IPS DF 6.9 (cell line): ENCODE data around the gene IQCC.

Experiments used
- DNase-seq: peaks from one replicate; pipeline ENCODE4 v3.0.0-alpha.2; 2013; ENCODE audit warnings: low read depth, low spot score
- H3K27ac ChIP-seq: one replicate; pipeline ENCODE4 v1.5.1; 2013; ENCODE audit warnings: low read length, control low read depth
- H3K27me3 ChIP-seq: 2 replicates; pipeline ENCODE4 v1.6.1; 2013; ENCODE audit warnings: mild to moderate bottlenecking, low read length; ENCODE audit not compliant: control insufficient read depth, insufficient read depth
- H3K36me3 ChIP-seq: 2 replicates; pipeline ENCODE4 v1.6.1; 2013; ENCODE audit warnings: low read length; ENCODE audit not compliant: control insufficient read depth, insufficient read depth
- H3K4me1 ChIP-seq: 2 replicates; pipeline ENCODE4 v1.6.1; 2013; ENCODE audit warnings: low read length; ENCODE audit not compliant: control insufficient read depth, insufficient read depth
- H3K4me3 ChIP-seq: 2 replicates; pipeline ENCODE4 v1.5.1; 2013; ENCODE audit warnings: mild to moderate bottlenecking, low read length
- H3K9me3 ChIP-seq: 2 replicates; pipeline ENCODE4 v1.6.1; 2013; ENCODE audit warnings: low read length, inconsistent platforms; ENCODE audit not compliant: control insufficient read depth, insufficient read depth
- WGBS: extraction: QIAGEN DNeasy Blood & Tissue Kit; methylation state at CpG from one replicate; pipeline ENCODE4 v1.1.7; 2013; ENCODE audit warnings: mixed read lengths, missing lambda C conversion rate; ENCODE audit not compliant: insufficient read length, insufficient coverage; 5-methylcytosine and 5-hydroxymethylcytosine counted together

Gene IQCC

DNA sequence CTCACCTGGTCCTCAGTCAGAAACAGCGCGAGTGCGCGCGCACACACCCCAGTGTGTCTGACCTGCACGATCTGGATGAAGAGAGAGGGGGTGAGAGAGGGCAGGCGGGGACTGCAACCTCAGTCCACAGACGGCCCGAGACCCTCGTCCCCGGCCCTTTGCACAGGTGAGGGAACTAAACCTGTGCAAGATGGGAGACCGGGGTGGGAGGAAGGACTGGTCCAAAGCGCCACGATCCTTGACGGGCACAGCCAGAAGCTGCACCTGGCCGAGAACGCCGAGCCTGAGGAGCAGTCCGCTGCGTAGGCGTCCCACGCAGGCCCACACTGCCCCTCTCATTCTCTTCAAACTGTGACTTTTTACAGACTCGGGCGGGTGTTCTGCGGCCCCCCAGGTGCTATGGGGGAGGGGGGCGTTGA, 519 bp upstream of the IQCC start:
- Histone ChIP-seq H3K27me3 (no peaks in the 10 kb centered on the region), H3K4me3 (peak overlapping the region; percentile 66; the same call in 1 of the 2 replicates), H3K4me1 (0 out of 2 replicates have a peak, but pooled peaks cover 4% of the 10 kb centered on the region), H3K36me3 (no peaks in the 10 kb centered on the region), H3K9me3 (no peaks in the 10 kb centered on the region), H3K27ac (no peak overlapping the region)
- no peak for DNase-seq
- WGBS, result no CpG with 5 or more reads among the region's 26 CpGs

DNA sequence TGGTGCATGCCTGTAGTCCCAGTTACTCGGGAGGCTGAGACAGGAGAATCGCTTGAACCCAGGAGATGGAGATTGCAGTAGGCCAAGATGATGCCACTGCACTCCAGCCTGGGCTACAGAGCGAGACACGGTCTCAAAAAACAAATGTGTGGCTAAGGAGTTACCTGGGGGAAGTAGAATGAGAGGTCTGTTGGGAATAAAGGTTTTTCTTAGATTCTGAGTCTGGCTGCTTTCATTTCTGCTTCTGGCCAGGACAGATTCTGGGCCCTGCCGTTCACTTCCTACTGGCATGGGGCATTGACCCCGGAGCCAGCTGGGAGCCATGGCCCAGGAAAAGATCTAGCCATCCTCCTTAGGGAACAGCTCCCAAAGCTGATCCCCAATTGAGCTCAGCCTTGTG, 3.0 kb downstream of the IQCC start:
- no peak for DNase-seq
- Histone ChIP-seq H3K27ac (no peak overlapping the region), H3K4me1 (no peaks in the 10 kb centered on the region), H3K36me3 (no peaks in the 10 kb centered on the region), H3K4me3 (no peak overlapping the region), H3K27me3 (no peaks in the 10 kb centered on the region), H3K9me3 (no peaks in the 10 kb centered on the region)
- no CpG with 5 or more reads among the region's 6 CpGs for WGBS

DNA sequence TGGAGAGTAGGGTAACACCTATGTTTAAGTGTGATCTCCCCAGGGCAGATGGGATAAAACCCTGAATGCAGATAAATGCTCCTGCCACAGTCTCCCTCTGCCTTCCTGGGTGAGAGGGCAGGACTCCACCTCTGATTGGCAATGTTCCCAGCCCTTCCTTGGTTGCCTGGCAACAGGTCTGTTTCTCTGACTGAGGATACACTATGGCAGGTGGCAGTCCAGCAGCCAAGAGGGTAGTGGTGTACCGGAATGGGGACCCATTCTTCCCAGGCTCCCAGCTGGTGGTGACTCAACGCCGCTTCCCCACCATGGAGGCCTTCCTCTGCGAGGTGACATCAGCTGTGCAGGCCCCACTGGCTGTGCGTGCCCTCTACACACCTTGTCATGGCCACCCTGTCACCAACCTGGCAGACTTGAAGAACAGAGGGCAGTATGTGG, 3.4 kb downstream of the IQCC start, which contains the start of gene DCDC2B:
Gene DCDC2B, plus strand, starts transcription at position 199 of the 438 bp plus-strand sequence. Its CDS starts 5 bp downstream, at position 204.
- DNase-seq, result no peak
- Histone ChIP-seq H3K36me3 (no peaks in the 10 kb centered on the region), H3K27ac (no peak within 1 kb of the TSS), H3K9me3 (no peaks in the 10 kb centered on the region), H3K4me3 (no peak within 1 kb of the TSS), H3K27me3 (no peaks in the 10 kb centered on the region), H3K4me1 (no peaks in the 10 kb centered on the region)
- WGBS, result no CpG with 5 or more reads among the region's 5 CpGs

DNA sequence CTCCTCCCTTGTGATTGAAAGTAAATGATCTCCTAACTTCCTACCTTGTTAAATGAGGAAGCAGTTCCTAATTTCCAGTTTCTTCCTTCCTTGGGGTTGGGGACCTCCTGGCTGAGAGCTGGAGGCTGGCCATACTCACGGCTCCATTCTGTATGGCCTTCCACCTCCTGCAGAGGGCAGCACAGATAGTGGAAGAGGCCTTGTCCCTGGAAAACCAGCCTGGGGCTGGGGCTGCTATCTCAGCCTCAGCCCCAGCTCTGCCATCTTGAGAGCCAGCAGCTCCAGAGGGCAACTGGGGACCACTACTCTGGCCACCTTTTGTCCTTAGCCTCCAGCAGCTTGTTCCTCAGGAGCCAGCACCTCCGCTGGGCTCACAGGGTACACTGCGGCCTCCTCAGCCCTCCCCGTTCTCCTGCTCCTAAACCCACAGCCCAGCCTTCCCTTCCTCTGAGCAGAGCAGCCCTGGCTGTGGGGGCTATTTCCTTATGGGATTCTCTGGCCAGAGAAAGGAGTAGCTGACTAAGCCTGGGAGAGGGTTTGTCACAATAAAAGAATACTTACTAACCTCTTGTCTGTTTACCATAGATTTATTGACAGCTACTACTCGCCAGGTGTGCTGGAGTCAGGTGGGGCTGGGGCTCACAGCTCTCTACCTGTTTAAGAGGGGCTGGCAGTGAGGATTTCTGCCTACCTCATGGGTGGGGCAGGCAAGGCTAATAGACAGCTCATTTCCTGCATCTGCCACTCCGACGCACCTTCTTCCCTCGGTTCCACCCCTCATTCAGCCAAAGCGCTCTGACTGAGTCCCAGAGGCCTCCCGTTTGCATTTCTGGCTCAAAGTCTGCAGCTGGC, 10.4 kb downstream of the IQCC start:
- H3K27ac ChIP-seq, result no peak overlapping the region
- peaks cover 9% of the 10 kb centered on the region; the same call in 1 of the 2 replicates for H3K36me3 ChIP-seq
- no peaks in the 10 kb centered on the region for H3K9me3 ChIP-seq
- DNase-seq, result no peak
- no peaks in the 10 kb centered on the region for H3K4me1 ChIP-seq
- no peak overlapping the region for H3K4me3 ChIP-seq
- no CpG with 5 or more reads among the region's 10 CpGs for WGBS
- no peaks in the 10 kb centered on the region for H3K27me3 ChIP-seq

DNA sequence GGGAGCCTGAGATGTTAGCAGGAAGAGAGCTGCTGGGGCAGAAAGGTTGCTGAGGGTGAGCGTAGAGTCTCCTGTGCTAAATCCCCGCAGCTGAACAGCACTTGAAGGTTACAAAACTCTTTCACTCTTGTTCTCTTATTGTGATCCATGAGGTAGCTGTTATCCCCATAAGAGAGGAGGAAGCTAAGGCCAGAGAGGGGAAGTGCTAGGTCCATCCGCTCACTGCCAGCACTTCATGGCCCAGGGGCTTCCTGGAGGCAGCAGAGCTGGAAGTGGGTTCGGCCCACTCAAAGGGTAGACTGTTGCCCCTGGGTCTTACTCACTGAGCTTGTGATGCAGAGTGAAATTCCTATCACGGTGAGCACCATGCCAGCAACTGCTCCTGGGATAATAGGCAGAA, 11.1 kb downstream of the IQCC start:
- no peaks in the 10 kb centered on the region for H3K27me3 ChIP-seq
- H3K36me3 ChIP-seq, result peaks cover 9% of the 10 kb centered on the region; the same call in 1 of the 2 replicates
- no peak for DNase-seq
- H3K9me3 ChIP-seq, result no peaks in the 10 kb centered on the region
- H3K4me3 ChIP-seq, result no peak overlapping the region
- H3K4me1 ChIP-seq, result no peaks in the 10 kb centered on the region
- no CpG with 5 or more reads among the region's 5 CpGs for WGBS
- H3K27ac ChIP-seq, result no peak overlapping the region

DNA sequence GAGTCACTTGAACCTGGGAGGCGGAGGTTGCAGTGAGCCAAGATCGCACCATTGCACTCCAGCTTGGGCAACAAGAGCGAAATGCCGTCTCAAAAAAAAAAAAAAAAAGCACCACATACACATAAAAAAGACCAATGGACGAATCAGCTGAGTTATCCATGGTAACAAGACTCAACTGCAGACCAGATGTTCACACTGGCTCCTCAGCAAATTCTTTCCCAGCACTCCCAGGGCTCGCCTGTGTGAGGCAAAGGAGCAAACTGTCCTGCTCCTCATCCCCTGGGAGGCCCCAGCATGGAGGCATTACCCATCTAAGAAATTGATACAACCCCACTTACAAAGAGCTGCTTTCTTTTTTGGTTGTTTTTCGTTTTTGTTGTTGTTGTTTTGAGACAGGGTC, 13.6 kb downstream of the IQCC start:
- H3K27ac ChIP-seq, result no peak overlapping the region
- no peaks in the 10 kb centered on the region for H3K27me3 ChIP-seq
- no peaks in the 10 kb centered on the region for H3K9me3 ChIP-seq
- no peak overlapping the region for H3K4me3 ChIP-seq
- H3K4me1 ChIP-seq, result no peaks in the 10 kb centered on the region
- no peak for DNase-seq
- WGBS, result no CpG with 5 or more reads among the region's 7 CpGs
- H3K36me3 ChIP-seq, result peaks cover 11% of the 10 kb centered on the region

DNA sequence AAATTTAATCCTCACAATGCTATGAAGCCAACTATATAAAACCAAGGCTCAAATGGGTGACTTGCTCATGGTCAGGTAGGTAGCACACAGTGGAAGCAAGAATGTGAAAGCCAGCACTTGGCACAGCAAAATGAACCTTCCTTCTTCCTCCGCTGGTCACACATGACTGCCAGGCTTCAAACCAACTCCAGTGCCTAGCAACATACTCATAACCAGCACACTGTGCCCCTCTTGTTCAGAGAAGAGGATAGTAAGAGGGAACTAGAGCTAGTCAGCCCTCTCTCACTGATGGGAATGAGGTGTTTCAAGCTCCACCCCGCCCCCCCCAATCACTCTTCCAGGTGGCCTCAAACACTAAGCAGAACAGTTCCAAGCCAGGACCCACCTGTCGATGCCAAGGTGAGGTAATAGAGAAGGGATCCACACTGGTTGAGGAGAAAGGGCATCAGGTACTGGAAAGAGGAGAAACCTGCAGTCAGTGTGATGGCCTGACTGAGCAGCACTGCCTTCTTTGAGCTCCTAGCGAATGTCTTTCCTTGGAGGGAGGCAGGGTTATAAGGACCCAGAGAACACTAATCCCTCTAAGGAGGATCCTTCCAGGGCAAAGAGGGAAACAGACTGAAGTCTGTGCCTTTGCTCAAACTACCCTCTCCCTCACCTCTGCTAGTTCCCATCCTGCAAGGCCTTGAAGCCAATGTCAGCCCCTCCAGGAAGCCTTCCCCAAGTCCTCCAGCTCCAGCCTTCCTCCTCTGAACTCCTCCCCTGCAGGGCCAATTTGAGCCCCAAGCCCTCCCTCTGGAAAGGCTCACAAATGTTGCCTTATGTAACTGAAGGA, 15.5 kb downstream of the IQCC start:
- Histone ChIP-seq H3K4me3 (peak overlapping the region; percentile 92; the same call in 1 of the 2 replicates), H3K27ac (no peak overlapping the region), H3K9me3 (no peaks in the 10 kb centered on the region), H3K4me1 (no peaks in the 10 kb centered on the region), H3K27me3 (no peaks in the 10 kb centered on the region), H3K36me3 (peaks cover 9% of the 10 kb centered on the region)
- no CpG with 5 or more reads among the region's 4 CpGs for whole genome bisulfite sequencing
- DNase-seq, result no peak

DNA sequence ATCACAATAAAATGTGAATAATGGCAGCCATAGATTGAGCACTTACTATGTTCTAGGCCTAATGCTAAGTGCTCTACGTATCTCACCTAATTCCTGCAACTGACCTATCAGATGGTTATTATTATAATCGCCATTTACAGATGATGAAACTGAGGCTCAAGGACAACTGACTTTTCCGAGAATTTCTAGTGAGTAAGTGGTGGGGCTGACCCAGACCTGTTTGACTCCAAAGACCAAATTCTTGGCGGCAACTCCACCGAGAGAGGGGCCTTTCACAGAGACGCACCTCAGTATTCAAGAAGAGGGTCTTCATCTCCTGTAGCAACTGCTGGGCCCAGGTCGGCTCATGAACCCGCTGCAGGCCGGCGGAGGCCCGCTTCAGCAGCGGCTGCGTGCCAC, 16.1 kb downstream of the IQCC start:
- Histone ChIP-seq H3K27me3 (no peaks in the 10 kb centered on the region), H3K36me3 (peaks cover 12% of the 10 kb centered on the region), H3K4me3 (peak overlapping the region; percentile 92; the same call in 1 of the 2 replicates), H3K27ac (no peak overlapping the region), H3K9me3 (no peaks in the 10 kb centered on the region), H3K4me1 (no peaks in the 10 kb centered on the region)
- WGBS, result no CpG with 5 or more reads among the region's 13 CpGs
- no peak for DNase-seq

DNA sequence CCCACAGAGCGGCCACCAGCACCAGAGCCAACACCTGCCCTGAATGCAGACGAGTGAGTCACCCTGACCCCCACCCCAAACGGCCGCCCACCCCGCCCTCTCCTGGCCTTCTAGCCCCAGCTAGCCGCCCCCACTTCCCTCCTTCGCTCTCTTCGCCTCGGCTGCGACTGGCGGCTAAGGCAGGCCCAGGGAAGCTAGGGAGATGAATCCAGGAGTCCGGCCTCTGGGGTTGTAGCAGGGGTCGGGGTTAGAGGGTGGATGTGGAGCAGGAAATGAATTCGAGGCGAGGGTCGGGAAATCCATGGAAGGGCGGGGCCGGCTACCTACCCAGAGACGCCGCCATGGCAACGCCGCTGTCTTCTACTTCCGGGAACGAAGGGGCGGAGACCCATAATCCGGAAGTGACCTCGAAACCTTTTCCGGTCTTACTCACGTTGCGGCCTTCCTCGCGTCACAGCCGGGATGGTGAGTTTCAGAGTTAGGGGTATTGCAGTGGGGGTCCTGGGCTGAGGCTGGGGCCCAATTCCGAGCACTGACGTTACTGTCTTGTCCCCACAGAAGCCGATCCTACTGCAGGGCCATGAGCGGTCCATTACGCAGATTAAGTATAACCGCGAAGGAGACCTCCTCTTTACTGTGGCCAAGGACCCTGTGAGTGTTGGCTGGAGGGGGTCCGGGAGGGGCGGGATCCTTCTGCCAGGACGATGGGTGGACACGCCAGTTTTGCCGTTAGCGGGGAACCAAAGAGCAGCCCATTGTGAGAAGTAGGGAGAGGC, 16.7 kb downstream of the IQCC start, which contains the start of the genes EIF3I and TMEM234:
Gene EIF3I, plus strand, starts transcription at position 428 of the 776 bp plus-strand sequence. Its CDS starts 35 bp downstream, at position 463.
Gene TMEM234, minus strand, starts transcription at position 374 of the 776 bp plus-strand sequence. Its CDS starts 31 bp downstream, at position 343.
- Histone ChIP-seq H3K9me3 (no peaks in the 10 kb centered on the region), H3K4me3 (peak within 1 kb of the TSS; percentile 92), H3K36me3 (peaks cover 9% of the 10 kb centered on the region), H3K27me3 (no peaks in the 10 kb centered on the region), H3K27ac (no peak within 1 kb of the TSS), H3K4me1 (no peaks in the 10 kb centered on the region)
- peak; percentile 87 for DNase-seq
- WGBS, result no CpG with 5 or more reads among the region's 46 CpGs
